HCT116 (cell line): ENCODE results near the gene NEMP2. TPM values are rescaled to one million over a fixed set of nuclear protein-coding genes. Genes with fewer than 3 reads are reported as not detected.

Experiments used
- ATAC-seq: fragments of 200-7000 bp; cut with Tn5 transposase; 2 replicates; pipeline ENCODE4 v1.9.1; 2020; ENCODE audit warnings: mild to moderate bottlenecking, moderate library complexity
- BruUV-seq: library from RNA; stranded (reverse); fragments of 400-500 nt; replicated peaks from 2 replicates; lab custom pipeline; 2021; lab: Mats Ljungman, UMichigan
- CTCF ChIA-PET: fragments of 300-600 bp; sonication (Branson Sonifier 250); formaldehyde crosslinking; loops from one replicate; lab custom pipeline; 2021; ENCODE audit warnings: antibody characterized with exemption; lab: Charles Lee
- POLR2A ChIA-PET: fragments of 300-600, 350-600 bp; sonication (Branson Sonifier 250); formaldehyde crosslinking; loops from one replicate; lab custom pipeline; 2021; ENCODE audit warnings: antibody characterized with exemption; lab: Charles Lee
- RAD21 ChIA-PET, 2 experiments: fragments of 300-600 bp; sonication (Branson Sonifier 250); formaldehyde crosslinking; loops; one replicate each; lab custom pipeline; 2023; ENCODE audit warnings: low total read pairs in 2 of 2; ENCODE audit not compliant: uncharacterized antibody in 2 of 2, unreplicated experiment in 2 of 2, low non-redundant PET in 1 of 2; lab: Charles Lee
- DNase-seq: peaks from one replicate; pipeline ENCODE4 v3.0.0-alpha.2; 2010; ENCODE audit warnings: low read depth, low spot score
- H2AFZ ChIP-seq: fragments of 200-600 bp; shearing (Covaris generic), sonication (generic); 2 replicates; pipeline ENCODE4 v1.6.1; 2017; ENCODE audit warnings: low read depth, mixed run types, mixed read lengths, antibody characterized with exemption, low read length; ENCODE audit not compliant: poor library complexity, severe bottlenecking
- H3K27ac ChIP-seq: 2 replicates; pipeline ENCODE4 v1.5.1; 2012; ENCODE audit warnings: low read depth, low read length
- H3K27me3 ChIP-seq: fragments of 200-600 bp; sonication (generic); 2 replicates; pipeline ENCODE4 v1.6.1; 2016; ENCODE audit warnings: mixed run types, low read length, mixed read lengths; ENCODE audit not compliant: insufficient read depth
- H3K36me3 ChIP-seq, 2 experiments: fragments of 200-500 bp in 1 of 2; fragments of 200-600 bp in 1 of 2; sonication (Bioruptor generic) in 1 of 2; sonication (generic) in 1 of 2; 2 replicates each; pipeline versions ENCODE4 v1.5.1 to v1.6.1; 2014 to 2016; ENCODE audit warnings: low read length in 2 of 2, inconsistent platforms in 1 of 2, mixed read lengths in 1 of 2, mixed run types in 1 of 2; ENCODE audit not compliant: insufficient read depth in 2 of 2, control insufficient read depth in 1 of 2
- H3K4me1 ChIP-seq, 2 experiments: fragments of 200-600 bp in 1 of 2; sonication (generic) in 1 of 2; 2 replicates each; pipeline versions ENCODE4 v1.5.1 to v1.6.1; 2012 to 2017; ENCODE audit warnings: low read length in 2 of 2, inconsistent platforms in 1 of 2, mild to moderate bottlenecking in 1 of 2, mixed read lengths in 1 of 2, mixed run types in 1 of 2, moderate library complexity in 1 of 2; ENCODE audit not compliant: insufficient read depth in 2 of 2, control insufficient read depth in 1 of 2
- H3K4me2 ChIP-seq: fragments of 200-600 bp; sonication (generic); 2 replicates; pipeline ENCODE4 v1.6.1; 2017; ENCODE audit warnings: mixed run types, low read length, mixed read lengths
- H3K4me3 ChIP-seq, 2 experiments: fragments of 200-600 bp in 1 of 2; sonication (generic) in 1 of 2; replicated peaks in 1 of 2; 2 replicates each; pipeline ENCODE4 v1.5.1; 2011 to 2016; ENCODE audit warnings: low read length in 2 of 2, control low read depth in 1 of 2, low read depth in 1 of 2, mild to moderate bottlenecking in 1 of 2, mixed read lengths in 1 of 2, mixed run types in 1 of 2
- H3K79me2 ChIP-seq: fragments of 200-600 bp; sonication (generic); 2 replicates; pipeline ENCODE4 v1.6.1; 2017; ENCODE audit warnings: mild to moderate bottlenecking, mixed run types, low read length, moderate library complexity, mixed read lengths; ENCODE audit not compliant: insufficient read depth
- H3K9ac ChIP-seq: fragments of 200-600 bp; sonication (generic); 2 replicates; pipeline ENCODE4 v1.6.1; 2016; ENCODE audit warnings: low read length, mixed read lengths
- H3K9me2 ChIP-seq: fragments of 200-600 bp; sonication (generic), shearing (Covaris generic); 2 replicates; pipeline ENCODE4 v1.6.1; 2017; ENCODE audit warnings: mixed run types, mild to moderate bottlenecking, moderate library complexity; ENCODE audit not compliant: insufficient read depth
- H3K9me3 ChIP-seq, 2 experiments: fragments of 200-500 bp in 1 of 2; fragments of 200-600 bp in 1 of 2; sonication (Bioruptor generic) in 1 of 2; sonication (generic) in 1 of 2; 2 replicates each; pipeline ENCODE4 v1.6.1; 2014 to 2017; ENCODE audit warnings: low read length in 2 of 2, mixed read lengths in 2 of 2, inconsistent platforms in 1 of 2, low read depth in 1 of 2, mild to moderate bottlenecking in 1 of 2, mixed run types in 1 of 2, moderate library complexity in 1 of 2; ENCODE audit not compliant: control insufficient read depth in 1 of 2, insufficient read depth in 1 of 2
- H4K20me1 ChIP-seq: fragments of 200-600 bp; sonication (generic), shearing (Covaris generic); 2 replicates; pipeline ENCODE4 v1.6.1; 2017; ENCODE audit warnings: mixed run types, mild to moderate bottlenecking, moderate library complexity; ENCODE audit not compliant: insufficient read depth
- EZH2phosphoT487 ChIP-seq: fragments of 200-600 bp; IDR thresholded peaks from 2 replicates; pipeline ENCODE4 v1.6.1; 2018; ENCODE audit warnings: antibody characterized with exemption, borderline replicate concordance
- JUND ChIP-seq: IDR thresholded peaks from 2 replicates; pipeline ENCODE4 v1.6.1; 2012
- POLR2A ChIP-seq: IDR thresholded peaks from 2 replicates; pipeline ENCODE4 v1.7.0; 2011; ENCODE audit warnings: borderline replicate concordance; ENCODE audit not compliant: insufficient read depth, insufficient read length; ENCODE audit errors: extremely low read depth
- SRF ChIP-seq: IDR thresholded peaks from 2 replicates; pipeline ENCODE4 v1.6.1; 2012; ENCODE audit warnings: low read depth
- intact Hi-C: fragments of 100-400 bp; cut with micrococcal nuclease; formaldehyde crosslinking; loops from 2 replicates; pipeline ENCODE4 v1.10.0; 2022
- total RNA-seq: library from RNA; stranded (reverse); gene quantifications from one replicate; pipeline ENCODE4 v1.2.1, GENCODE V29; 2021; ENCODE audit not compliant: unreplicated experiment
- TF ChIP-seq, protein P1 (sequence below): IDR thresholded peaks from 2 replicates; pipeline ENCODE4 v1.6.1; 2012
- TF ChIP-seq, protein P2 (sequence below): IDR thresholded peaks from 2 replicates; pipeline ENCODE4 v1.6.1; 2012
- TF ChIP-seq, protein P3 (sequence below), 3 experiments: fragments of 200-600 bp in 1 of 3; sonication (generic) in 1 of 3; IDR thresholded peaks in 2 of 3; conservative IDR thresholded peaks in 1 of 3; 2 replicates each; pipeline ENCODE4 v1.5.1; 2012 to 2017; ENCODE audit warnings: low read depth in 2 of 3, low read length in 2 of 3, antibody characterized with exemption in 1 of 3, borderline replicate concordance in 1 of 3, control low read depth in 1 of 3, mild to moderate bottlenecking in 1 of 3, mixed read lengths in 1 of 3, mixed run types in 1 of 3, moderate library complexity in 1 of 3; ENCODE audit not compliant: insufficient read depth in 1 of 3

The NEMP2 gene
- total RNA-seq, 1 experiment from 2014 or later: 8.6 TPM

DNA sequence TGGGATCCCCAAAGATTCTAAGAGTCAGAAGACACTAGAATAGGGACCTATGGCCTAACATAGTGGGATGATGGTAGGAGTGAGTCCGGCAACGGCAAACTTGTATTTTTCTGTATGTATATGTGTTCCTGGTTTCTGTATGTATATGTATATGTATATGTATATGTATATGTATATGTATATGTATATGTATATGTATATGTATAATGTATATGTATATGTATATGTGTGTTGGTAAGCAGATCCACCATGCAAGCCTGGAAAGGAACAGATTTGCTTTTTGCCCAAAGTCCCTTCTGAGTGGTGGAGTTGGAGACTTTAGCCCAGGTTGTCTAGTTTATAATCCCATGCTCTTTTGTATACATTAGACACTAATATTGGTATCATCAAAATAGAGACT, 79.7 kb downstream of the NEMP2 start:
- Histone ChIP-seq H2AFZ (no peak overlapping the region), H3K9me2 (no peaks in the 10 kb centered on the region), H3K4me3 (no peak overlapping the region), H3K4me2 (no peak overlapping the region), H3K36me3 (no peaks in the 10 kb centered on the region), H3K27ac (no peak overlapping the region)
- CTCF ChIA-PET: no interaction called here
- POLR2A ChIA-PET: no interaction called here
- RAD21 ChIA-PET: no interaction called here
- ATAC-seq: no peak
- TF ChIP-seq, protein P1, sequence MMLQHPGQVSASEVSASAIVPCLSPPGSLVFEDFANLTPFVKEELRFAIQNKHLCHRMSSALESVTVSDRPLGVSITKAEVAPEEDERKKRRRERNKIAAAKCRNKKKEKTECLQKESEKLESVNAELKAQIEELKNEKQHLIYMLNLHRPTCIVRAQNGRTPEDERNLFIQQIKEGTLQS: no peak
- TF ChIP-seq, protein P2, sequence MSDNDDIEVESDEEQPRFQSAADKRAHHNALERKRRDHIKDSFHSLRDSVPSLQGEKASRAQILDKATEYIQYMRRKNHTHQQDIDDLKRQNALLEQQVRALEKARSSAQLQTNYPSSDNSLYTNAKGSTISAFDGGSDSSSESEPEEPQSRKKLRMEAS: no peak
- no peak for TF ChIP-seq POLR2A
- no peak for TF ChIP-seq SRF
- no peak for TF ChIP-seq JUND
- no peak for TF ChIP-seq EZH2phosphoT487
- TF ChIP-seq, protein P3, sequence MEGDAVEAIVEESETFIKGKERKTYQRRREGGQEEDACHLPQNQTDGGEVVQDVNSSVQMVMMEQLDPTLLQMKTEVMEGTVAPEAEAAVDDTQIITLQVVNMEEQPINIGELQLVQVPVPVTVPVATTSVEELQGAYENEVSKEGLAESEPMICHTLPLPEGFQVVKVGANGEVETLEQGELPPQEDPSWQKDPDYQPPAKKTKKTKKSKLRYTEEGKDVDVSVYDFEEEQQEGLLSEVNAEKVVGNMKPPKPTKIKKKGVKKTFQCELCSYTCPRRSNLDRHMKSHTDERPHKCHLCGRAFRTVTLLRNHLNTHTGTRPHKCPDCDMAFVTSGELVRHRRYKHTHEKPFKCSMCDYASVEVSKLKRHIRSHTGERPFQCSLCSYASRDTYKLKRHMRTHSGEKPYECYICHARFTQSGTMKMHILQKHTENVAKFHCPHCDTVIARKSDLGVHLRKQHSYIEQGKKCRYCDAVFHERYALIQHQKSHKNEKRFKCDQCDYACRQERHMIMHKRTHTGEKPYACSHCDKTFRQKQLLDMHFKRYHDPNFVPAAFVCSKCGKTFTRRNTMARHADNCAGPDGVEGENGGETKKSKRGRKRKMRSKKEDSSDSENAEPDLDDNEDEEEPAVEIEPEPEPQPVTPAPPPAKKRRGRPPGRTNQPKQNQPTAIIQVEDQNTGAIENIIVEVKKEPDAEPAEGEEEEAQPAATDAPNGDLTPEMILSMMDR (IDR thresholded peaks at IDR 0.05 in 2 of 3, conservative IDR thresholded peaks at IDR 0.05 in 1 of 3; ENCODE audit: borderline replicate concordance in 1 of 3, insufficient read depth in 1 of 3, low read depth in 2 of 3, low read length in 2 of 3): no peak
- TF ChIP-seq, all 23 proteins: peak for 0
- peaks cover 0 to 9% of the 10 kb centered on the region in 2 experiments; a peak in 2 of 4 replicates for H3K4me1 ChIP-seq
- intact Hi-C loops: no loop called here
- no peak overlapping the region for H3K9ac ChIP-seq
- no peaks in the 10 kb centered on the region for H4K20me1 ChIP-seq
- no peaks in the 10 kb centered on the region for H3K9me3 ChIP-seq
- no peaks in the 10 kb centered on the region for H3K27me3 ChIP-seq
- no peaks in the 10 kb centered on the region for H3K79me2 ChIP-seq
- no peak for DNase-seq
- BruUV-seq: no TSS peak

Other genes with a start within 250 kb of the NEMP2 start
- gene HIBCH, start 214.9 kb downstream of the NEMP2 start, total RNA-seq: 24.7 TPM
- gene INPP1, start 191.1 kb downstream of the NEMP2 start, total RNA-seq: 19.6 TPM
- gene MFSD6, start 126.4 kb downstream of the NEMP2 start, total RNA-seq: 18.6 TPM
- gene NAB1, start 114.4 kb upstream of the NEMP2 start, total RNA-seq: 43.8 TPM